ENCODE results near the gene DHX32. TPM values are rescaled to one million over a fixed set of nuclear protein-coding genes. Genes with fewer than 3 reads are reported as not detected.

Gene DHX32
- polyA plus RNA-seq, 1 donor from 2014 or later: 25.2 TPM

- Histone ChIP-seq H3K4me3 (ENCODE audit: low read length) (no peak overlapping the region), H3K4me2 (ENCODE audit: low read length) (no peak overlapping the region), H3K36me3 (ENCODE audit: insufficient read depth, low read length) (no peaks in the 10 kb centered on the region), H3F3A (ENCODE audit: insufficient read depth, low read length, poor library complexity, severe bottlenecking) (no peaks in the 10 kb centered on the region), H3K9me2 (ENCODE audit: insufficient read depth, low read length) (no peaks in the 10 kb centered on the region), H3K79me2 (replicated peaks; ENCODE audit: insufficient read depth, low read length) (peaks cover 25% of the 10 kb centered on the region), H3K9me3 (ENCODE audit: low read length) (no peaks in the 10 kb centered on the region), H3K9ac (ENCODE audit: low read length) (no peak overlapping the region), H4K20me1 (ENCODE audit: insufficient read depth) (no peaks in the 10 kb centered on the region), H3K27ac (ENCODE audit: low read length) (no peak overlapping the region), H3K27me3 (ENCODE audit: insufficient read depth, low read depth, low read length) (no peaks in the 10 kb centered on the region), H2AFZ (ENCODE audit: low read depth, low read length) (no peak overlapping the region)
- TF ChIP-seq POLR2AphosphoS5 (IDR thresholded peaks at IDR 0.05) (no peak), RAD21 (conservative IDR thresholded peaks at IDR 0.05) (no peak), EZH2 (IDR thresholded peaks at IDR 0.05; ENCODE audit: borderline replicate concordance, insufficient read depth, low read length, poor library complexity, severe bottlenecking) (no peak), MXI1 (conservative IDR thresholded peaks at IDR 0.05; ENCODE audit: poor library complexity, severe bottlenecking) (no peak), TAF1 (IDR thresholded peaks at IDR 0.05; ENCODE audit: low read depth) (no peak), REST (IDR thresholded peaks at IDR 0.05; ENCODE audit: borderline replicate concordance) (no peak)
Observed at GRCh38 chr10:125828311-125828710, 52.8 kb downstream of the DHX32 start.

GRCh38 chr10:125827133-125827532 is 54.0 kb downstream of the DHX32 start:
- Histone ChIP-seq H3K27ac (ENCODE audit: low read length) (no peak overlapping the region), H3K79me2 (replicated peaks; ENCODE audit: insufficient read depth, low read length) (peaks cover 25% of the 10 kb centered on the region)

More at GRCh38 chr10:125827133-125827532, 54.0 kb downstream of the DHX32 start:
- no peak overlapping the region for H3K4me2 ChIP-seq (ENCODE audit: low read length)
- H4K20me1 ChIP-seq (ENCODE audit: insufficient read depth): no peaks in the 10 kb centered on the region
- H3K4me3 ChIP-seq (ENCODE audit: low read length): no peak overlapping the region
- no peak for TF ChIP-seq POLR2AphosphoS5 (IDR thresholded peaks at IDR 0.05)
- TF ChIP-seq REST (IDR thresholded peaks at IDR 0.05; ENCODE audit: borderline replicate concordance): no peak
- TF ChIP-seq TAF1 (IDR thresholded peaks at IDR 0.05; ENCODE audit: low read depth): no peak
- TF ChIP-seq CTCF (IDR thresholded peaks at IDR 0.05; ENCODE audit: poor library complexity, severe bottlenecking): no peak
- no peak for TF ChIP-seq EP300 (conservative IDR thresholded peaks at IDR 0.05; ENCODE audit: poor library complexity, severe bottlenecking)
- TF ChIP-seq EZH2 (IDR thresholded peaks at IDR 0.05; ENCODE audit: borderline replicate concordance, insufficient read depth, low read length, poor library complexity, severe bottlenecking): no peak
- TF ChIP-seq MXI1 (conservative IDR thresholded peaks at IDR 0.05; ENCODE audit: poor library complexity, severe bottlenecking): no peak
- H3K36me3 ChIP-seq (ENCODE audit: insufficient read depth, low read length): no peaks in the 10 kb centered on the region
- no peaks in the 10 kb centered on the region for H3K9me2 ChIP-seq (ENCODE audit: insufficient read depth, low read length)
- H3K9ac ChIP-seq (ENCODE audit: low read length): no peak overlapping the region
- no peaks in the 10 kb centered on the region for H3K27me3 ChIP-seq (ENCODE audit: insufficient read depth, low read depth, low read length)
- H3F3A ChIP-seq (ENCODE audit: insufficient read depth, low read length, poor library complexity, severe bottlenecking): no peaks in the 10 kb centered on the region
- H3K9me3 ChIP-seq (ENCODE audit: low read length): no peaks in the 10 kb centered on the region
- H2AFZ ChIP-seq (ENCODE audit: low read depth, low read length): no peak overlapping the region
